Neuronal stem cell (in vitro differentiated cells): ENCODE measurements around the gene SEMA3D.

ENCODE experiments used
- DNase-seq: peaks from one replicate; pipeline ENCODE4 v3.0.0-alpha.2; 2013; ENCODE audit warnings: low spot score
- H2AFZ ChIP-seq: one replicate; pipeline ENCODE4 v1.6.1; 2013; ENCODE audit warnings: mild to moderate bottlenecking, low read length, inconsistent platforms
- H2AK5ac ChIP-seq: 2 replicates; pipeline ENCODE4 v1.6.1; 2013; ENCODE audit warnings: low read depth, mild to moderate bottlenecking, inconsistent platforms, low read length, moderate library complexity, mixed read lengths
- H2BK120ac ChIP-seq: 2 replicates; pipeline ENCODE4 v1.6.1; 2013; ENCODE audit warnings: low read depth, mild to moderate bottlenecking, inconsistent platforms, low read length, moderate library complexity, mixed read lengths
- H2BK12ac ChIP-seq: one replicate; pipeline ENCODE4 v1.6.1; 2013; ENCODE audit warnings: low read length, inconsistent platforms
- H2BK15ac ChIP-seq: 2 replicates; pipeline ENCODE4 v1.6.1; 2013; ENCODE audit warnings: mild to moderate bottlenecking, low read length, inconsistent platforms, mixed read lengths
- H2BK5ac ChIP-seq: one replicate; pipeline ENCODE4 v1.6.1; 2013; ENCODE audit warnings: inconsistent platforms, mild to moderate bottlenecking, low read length, moderate library complexity
- H3K14ac ChIP-seq: one replicate; pipeline ENCODE4 v1.6.1; 2013; ENCODE audit warnings: low read length, inconsistent platforms
- H3K18ac ChIP-seq: 2 replicates; pipeline ENCODE4 v1.6.1; 2013; ENCODE audit warnings: low read length, inconsistent platforms
- H3K23ac ChIP-seq: 2 replicates; pipeline ENCODE4 v1.6.1; 2013; ENCODE audit warnings: low read depth, mild to moderate bottlenecking, mixed read lengths, low read length, inconsistent platforms; ENCODE audit not compliant: poor library complexity
- H3K27ac ChIP-seq: replicated peaks from 3 replicates; pipeline ENCODE4 v1.5.1; 2013; ENCODE audit warnings: low read length, inconsistent platforms
- H3K27me3 ChIP-seq, 3 experiments: 2 replicates each; pipeline ENCODE4 v1.6.1; 2013; ENCODE audit warnings: low read length in 3 of 3, mild to moderate bottlenecking in 2 of 3, inconsistent platforms in 1 of 3, low read depth in 1 of 3, mixed read lengths in 1 of 3, moderate library complexity in 1 of 3; ENCODE audit not compliant: control insufficient read depth in 3 of 3, insufficient read depth in 3 of 3
- H3K36me3 ChIP-seq, 2 donors: replicated peaks in 1 of 2; 2 replicates each; pipeline ENCODE4 v1.6.1; 2013; ENCODE audit warnings: low read length in 2 of 2; ENCODE audit not compliant: control insufficient read depth in 2 of 2, insufficient read depth in 2 of 2
- H3K4ac ChIP-seq: 2 replicates; pipeline ENCODE4 v1.6.1; 2013; ENCODE audit warnings: inconsistent platforms, mild to moderate bottlenecking, low read length, moderate library complexity
- H3K4me1 ChIP-seq, 2 donors: 1 replicate in 1 of 2; 2 replicates in 1 of 2; pipeline ENCODE4 v1.6.1; 2013; ENCODE audit warnings: low read length in 2 of 2, low read depth in 1 of 2; ENCODE audit not compliant: control insufficient read depth in 2 of 2, insufficient read depth in 1 of 2
- H3K4me2 ChIP-seq: one replicate; pipeline ENCODE4 v1.6.1; 2013; ENCODE audit warnings: mild to moderate bottlenecking, low read length, inconsistent platforms; ENCODE audit not compliant: insufficient read depth, poor library complexity, severe bottlenecking
- H3K4me3 ChIP-seq, 2 donors: 2 replicates each; pipeline ENCODE4 v1.5.1; 2013; ENCODE audit warnings: low read length in 2 of 2, mild to moderate bottlenecking in 2 of 2, inconsistent platforms in 1 of 2, moderate library complexity in 1 of 2
- H3K79me1 ChIP-seq: one replicate; pipeline ENCODE4 v1.6.1; 2013; ENCODE audit warnings: low read depth, mild to moderate bottlenecking, inconsistent platforms, low read length, moderate library complexity
- H3K9ac ChIP-seq: one replicate; pipeline ENCODE4 v1.6.1; 2013; ENCODE audit warnings: mild to moderate bottlenecking, low read depth, low read length, inconsistent platforms; ENCODE audit not compliant: poor library complexity
- H3K9me3 ChIP-seq, 2 donors: replicated peaks in 1 of 2; 2 replicates each; pipeline versions ENCODE3 to v1.6.1; 2013; ENCODE audit warnings: low read length in 2 of 2, mild to moderate bottlenecking in 2 of 2, inconsistent platforms in 1 of 2, low read depth in 1 of 2, mixed read lengths in 1 of 2, moderate library complexity in 1 of 2; ENCODE audit not compliant: control insufficient read depth in 2 of 2, insufficient read depth in 1 of 2
- H4K8ac ChIP-seq: one replicate; pipeline ENCODE4 v1.6.1; 2013; ENCODE audit warnings: low read depth, mild to moderate bottlenecking, inconsistent platforms, low read length, moderate library complexity
- H4K91ac ChIP-seq: one replicate; pipeline ENCODE4 v1.6.1; 2013; ENCODE audit warnings: low read length, low read depth, mild to moderate bottlenecking, inconsistent platforms; ENCODE audit not compliant: poor library complexity
- WGBS, 2 donors: extraction: QIAGEN DNeasy Blood & Tissue Kit; methylation state at CpG; one replicate each; pipeline ENCODE4 v1.1.7; 2013; ENCODE audit warnings: missing lambda C conversion rate in 2 of 2, mixed read lengths in 1 of 2; ENCODE audit not compliant: insufficient read length in 2 of 2, insufficient replicate concordance in 1 of 2; ENCODE audit errors: extremely low coverage in 2 of 2; 5-methylcytosine and 5-hydroxymethylcytosine counted together

SEMA3D gene

GRCh38 chr7:85038466-85038865, 148.4 kb downstream of the SEMA3D start:
- no peak overlapping the region for H2BK12ac ChIP-seq
- H3K9ac ChIP-seq, result no peak overlapping the region
- H3K27ac ChIP-seq, result no peak overlapping the region
- no peak overlapping the region for H3K4me2 ChIP-seq
- no peak overlapping the region for H3K4ac ChIP-seq
- no peak for DNase-seq
- no peaks in the 10 kb centered on the region for H3K4me1 ChIP-seq
- H3K79me1 ChIP-seq, result no peaks in the 10 kb centered on the region
- H4K8ac ChIP-seq, result no peak overlapping the region
- no peak overlapping the region for H2AK5ac ChIP-seq
- no peak overlapping the region for H3K18ac ChIP-seq
- H2AFZ ChIP-seq, result no peak overlapping the region
- no peak overlapping the region for H3K4me3 ChIP-seq
- no peak overlapping the region for H4K91ac ChIP-seq
- no peak overlapping the region for H2BK120ac ChIP-seq
- no peak overlapping the region for H3K14ac ChIP-seq
- no peaks in the 10 kb centered on the region for H3K9me3 ChIP-seq
- WGBS, 2 donors, result no CpG with 5 or more reads among the region's 2 CpGs
- H2BK5ac ChIP-seq, result no peak overlapping the region
- H3K23ac ChIP-seq, result no peak overlapping the region
- H2BK15ac ChIP-seq, result no peak overlapping the region
- no peaks in the 10 kb centered on the region for H3K36me3 ChIP-seq
- no peaks in the 10 kb centered on the region for H3K27me3 ChIP-seq

- H2AK5ac ChIP-seq, result no peak overlapping the region
- H3K9ac ChIP-seq, result no peak overlapping the region
- H3K27me3 ChIP-seq, result no peaks in the 10 kb centered on the region
- H4K8ac ChIP-seq, result no peak overlapping the region
- H2BK15ac ChIP-seq, result no peak overlapping the region
- no peaks in the 10 kb centered on the region for H3K36me3 ChIP-seq
- H3K4me3 ChIP-seq, result no peak overlapping the region
- no peaks in the 10 kb centered on the region for H3K79me1 ChIP-seq
- no peak overlapping the region for H2AFZ ChIP-seq
- WGBS, 2 donors, result no CpG with 5 or more reads among the region's 7 CpGs
- no peaks in the 10 kb centered on the region for H3K9me3 ChIP-seq
- no peak overlapping the region for H3K18ac ChIP-seq
- no peak overlapping the region for H2BK5ac ChIP-seq
- H3K4me2 ChIP-seq, result no peak overlapping the region
- H3K4ac ChIP-seq, result no peak overlapping the region
- no peak overlapping the region for H2BK12ac ChIP-seq
- no peak overlapping the region for H2BK120ac ChIP-seq
- H3K27ac ChIP-seq, result no peak overlapping the region
- no peak overlapping the region for H4K91ac ChIP-seq
- H3K23ac ChIP-seq, result no peak overlapping the region
- no peak overlapping the region for H3K14ac ChIP-seq
- no peak for DNase-seq
- no peaks in the 10 kb centered on the region for H3K4me1 ChIP-seq
Measured at GRCh38 chr7:85033263-85033662, 153.6 kb downstream of the SEMA3D start.

GRCh38 chr7:85031475-85031874, 155.4 kb downstream of the SEMA3D start:
- Histone ChIP-seq H4K91ac (no peak overlapping the region), H4K8ac (no peak overlapping the region), H2BK5ac (no peak overlapping the region), H3K4me1 (no peaks in the 10 kb centered on the region), H2AFZ (no peak overlapping the region), H3K36me3 (no peaks in the 10 kb centered on the region), H3K27ac (no peak overlapping the region), H3K4me3 (no peak overlapping the region), H3K79me1 (no peaks in the 10 kb centered on the region), H3K27me3 (no peaks in the 10 kb centered on the region), H3K23ac (no peak overlapping the region), H3K9me3 (no peaks in the 10 kb centered on the region), H3K9ac (no peak overlapping the region), H3K14ac (no peak overlapping the region), H3K4me2 (no peak overlapping the region), H2BK120ac (no peak overlapping the region), H2BK15ac (no peak overlapping the region), H2BK12ac (no peak overlapping the region), H3K4ac (no peak overlapping the region), H3K18ac (no peak overlapping the region), H2AK5ac (no peak overlapping the region)
- WGBS, 2 donors, result no CpG with 5 or more reads among the region's 3 CpGs
- no peak for DNase-seq

GRCh38 chr7:85030893-85031292, 156.0 kb downstream of the SEMA3D start:
- H3K4me1 ChIP-seq, result no peaks in the 10 kb centered on the region
- H3K4ac ChIP-seq, result no peak overlapping the region
- no peaks in the 10 kb centered on the region for H3K79me1 ChIP-seq
- H3K36me3 ChIP-seq, result no peaks in the 10 kb centered on the region
- H3K27me3 ChIP-seq, result no peaks in the 10 kb centered on the region
- no peak overlapping the region for H3K27ac ChIP-seq
- no peak overlapping the region for H2AK5ac ChIP-seq
- no peak overlapping the region for H3K4me3 ChIP-seq
- no peak overlapping the region for H3K23ac ChIP-seq
- no peak overlapping the region for H3K14ac ChIP-seq
- no peak overlapping the region for H2BK120ac ChIP-seq
- no peak overlapping the region for H2BK15ac ChIP-seq
- no peak overlapping the region for H3K4me2 ChIP-seq
- H4K8ac ChIP-seq, result no peak overlapping the region
- H4K91ac ChIP-seq, result no peak overlapping the region
- DNase-seq, result no peak
- H3K18ac ChIP-seq, result no peak overlapping the region
- no peak overlapping the region for H2BK5ac ChIP-seq
- no peak overlapping the region for H3K9ac ChIP-seq
- H3K9me3 ChIP-seq, result no peaks in the 10 kb centered on the region
- no peak overlapping the region for H2AFZ ChIP-seq
- no peak overlapping the region for H2BK12ac ChIP-seq
